Calu3 (cell line): ENCODE results near the gene MYBPH. TPM values are rescaled to one million over a fixed set of nuclear protein-coding genes. Genes with fewer than 3 reads are reported as not detected.

Experiments
- BruUV-seq: library from RNA; stranded (reverse); fragments of 400-500 nt; replicated peaks from 2 replicates; lab custom pipeline; 2021; lab: Mats Ljungman, UMichigan
- CTCF ChIA-PET: fragments of 300-600 bp; sonication (Branson Sonifier 250); formaldehyde crosslinking; loops from one replicate; lab custom pipeline; 2022; ENCODE audit warnings: antibody characterized with exemption; lab: Charles Lee
- DNase-seq: peaks from one replicate; pipeline ENCODE4 v3.0.0; 2022
- H3K27ac Mint-ChIP-seq: one replicate; pipeline ENCODE4 v1.8.0; 2022; ENCODE audit warnings: mixed read lengths; ENCODE audit not compliant: unreplicated experiment
- H3K27me3 Mint-ChIP-seq: one replicate; pipeline ENCODE4 v1.8.0; 2022; ENCODE audit warnings: mixed read lengths; ENCODE audit not compliant: unreplicated experiment
- H3K36me3 Mint-ChIP-seq: one replicate; pipeline ENCODE4 v1.8.0; 2022; ENCODE audit warnings: mild to moderate bottlenecking, moderate library complexity, mixed read lengths; ENCODE audit not compliant: insufficient read depth, unreplicated experiment
- H3K4me1 Mint-ChIP-seq: one replicate; pipeline ENCODE4 v1.8.0; 2022; ENCODE audit warnings: mild to moderate bottlenecking, low read depth, mixed read lengths; ENCODE audit not compliant: unreplicated experiment
- H3K4me3 Mint-ChIP-seq: one replicate; pipeline ENCODE4 v1.8.0; 2022; ENCODE audit warnings: mild to moderate bottlenecking, low read depth, moderate library complexity, mixed read lengths; ENCODE audit not compliant: unreplicated experiment
- H3K9me3 Mint-ChIP-seq: one replicate; pipeline ENCODE4 v1.8.0; 2022; ENCODE audit warnings: low read depth, mixed read lengths; ENCODE audit not compliant: unreplicated experiment
- CTCF ChIP-seq: fragments of 200-600 bp; IDR thresholded peaks from one replicate; pipeline ENCODE4 v1.8.0; 2022; ENCODE audit warnings: antibody characterized with exemption; ENCODE audit not compliant: unreplicated experiment
- intact Hi-C: fragments of 100-400 bp; cut with micrococcal nuclease; formaldehyde crosslinking; loops from one replicate; pipeline ENCODE4 v1.10.0; 2022; ENCODE audit not compliant: unreplicated experiment
- total RNA-seq: library from RNA; stranded (reverse); gene quantifications from 2 replicates; pipeline ENCODE4 v1.2.3, GENCODE V29; 2022

MYBPH gene
- total RNA-seq, 1 experiment from 2014 or later: not detected

GRCh38 chr1:203186446-203187303 is 11.0 kb upstream of the MYBPH start, which contains the start of gene CHI3L1:
TSS of gene CHI3L1 (minus strand) at chr1:203186704. CDS start at chr1:203186623, 81 bp downstream.
- H3K27me3 Mint-ChIP-seq: peaks cover 92% of the 10 kb centered on the region
- no peaks in the 10 kb centered on the region for H3K9me3 Mint-ChIP-seq
- H3K27ac Mint-ChIP-seq: no peak within 1 kb of the TSS
- no peaks in the 10 kb centered on the region for H3K4me1 Mint-ChIP-seq
- no peaks in the 10 kb centered on the region for H3K36me3 Mint-ChIP-seq
- TF ChIP-seq CTCF: no peak
- CTCF ChIA-PET: interaction anchor here (1.0 to 1.7 kb wide), 2 partner anchors 8 to 59 kb away, joined by 3 to 5 read pairs; partner anchors contain the start of gene ADORA1
- intact Hi-C loops: no loop called here
- no peak within 1 kb of the TSS for H3K4me3 Mint-ChIP-seq
- BruUV-seq: no TSS peak
- DNase-seq: no peak

GRCh38 chr1:203186091-203186445 is 10.4 kb upstream of the MYBPH start:
- TF ChIP-seq CTCF: no peak
- Mint-ChIP-seq H3K4me1 (no peaks in the 10 kb centered on the region), H3K27me3 (peaks cover 92% of the 10 kb centered on the region), H3K9me3 (no peaks in the 10 kb centered on the region), H3K4me3 (no peak overlapping the region), H3K36me3 (no peaks in the 10 kb centered on the region), H3K27ac (no peak overlapping the region)
- intact Hi-C loops: no loop called here
- CTCF ChIA-PET: interaction anchor here (1.0 to 1.7 kb wide), 2 partner anchors 9 to 59 kb away, joined by 3 to 5 read pairs; partner anchors contain the start of gene ADORA1
- BruUV-seq: no TSS peak
- DNase-seq: no peak

- H3K4me1 Mint-ChIP-seq: no peaks in the 10 kb centered on the region
- TF ChIP-seq CTCF: no peak
- CTCF ChIA-PET: interaction anchor here (1.1 to 1.7 kb wide), 2 partner anchors 58 to 85 kb away, joined by 3 to 5 read pairs; partner anchors contain the start of gene ADORA1
- intact Hi-C loops: no loop called here
- H3K27ac Mint-ChIP-seq: no peak overlapping the region
- H3K27me3 Mint-ChIP-seq: peaks cover 96% of the 10 kb centered on the region
- no peaks in the 10 kb centered on the region for H3K36me3 Mint-ChIP-seq
- DNase-seq: no peak
- no peaks in the 10 kb centered on the region for H3K9me3 Mint-ChIP-seq
- H3K4me3 Mint-ChIP-seq: no peak overlapping the region
- no TSS peak for BruUV-seq
Measured at GRCh38 chr1:203185585-203185984, 10.0 kb upstream of the MYBPH start.

- intact Hi-C loops: no loop called here
- Mint-ChIP-seq H3K4me1 (no peaks in the 10 kb centered on the region), H3K9me3 (no peaks in the 10 kb centered on the region), H3K27ac (no peak overlapping the region), H3K27me3 (peaks cover 98% of the 10 kb centered on the region), H3K36me3 (no peaks in the 10 kb centered on the region), H3K4me3 (no peak overlapping the region)
- CTCF ChIA-PET: interaction anchor here (1.1 to 1.7 kb wide), 2 partner anchors 58 to 86 kb away, joined by 3 to 5 read pairs; partner anchors contain the start of gene ADORA1
- DNase-seq: no peak
- BruUV-seq: no TSS peak
- no peak for TF ChIP-seq CTCF
Measured at GRCh38 chr1:203185061-203185461, 9.4 kb upstream of the MYBPH start.
